Tibial nerve (tissue), 3 donors: Measurements from ENCODE around the gene TSC22D1.

Experiments used
- POLR2A ChIP-seq, 2 donors: fragments of 450-650 bp; IDR thresholded peaks; one replicate each; pipeline ENCODE4 v1.6.1; 2017; ENCODE audit warnings: antibody characterized with exemption in 2 of 2, mild to moderate bottlenecking in 2 of 2, moderate library complexity in 2 of 2
- TF ChIP-seq, protein P1 (sequence below), 5 experiments: fragments of 200-600 bp in 3 of 5; fragments of 450-650 bp in 2 of 5; sonication (generic) in 3 of 5; IDR thresholded peaks; one replicate each; pipeline ENCODE4 v1.5.1; 2016 to 2019; ENCODE audit warnings: antibody characterized with exemption in 5 of 5, mild to moderate bottlenecking in 3 of 5, moderate library complexity in 2 of 5

GRCh38 chr13:44429311-44429710 is 146.8 kb downstream of the TSC22D1 start:
- TF ChIP-seq, protein P1, sequence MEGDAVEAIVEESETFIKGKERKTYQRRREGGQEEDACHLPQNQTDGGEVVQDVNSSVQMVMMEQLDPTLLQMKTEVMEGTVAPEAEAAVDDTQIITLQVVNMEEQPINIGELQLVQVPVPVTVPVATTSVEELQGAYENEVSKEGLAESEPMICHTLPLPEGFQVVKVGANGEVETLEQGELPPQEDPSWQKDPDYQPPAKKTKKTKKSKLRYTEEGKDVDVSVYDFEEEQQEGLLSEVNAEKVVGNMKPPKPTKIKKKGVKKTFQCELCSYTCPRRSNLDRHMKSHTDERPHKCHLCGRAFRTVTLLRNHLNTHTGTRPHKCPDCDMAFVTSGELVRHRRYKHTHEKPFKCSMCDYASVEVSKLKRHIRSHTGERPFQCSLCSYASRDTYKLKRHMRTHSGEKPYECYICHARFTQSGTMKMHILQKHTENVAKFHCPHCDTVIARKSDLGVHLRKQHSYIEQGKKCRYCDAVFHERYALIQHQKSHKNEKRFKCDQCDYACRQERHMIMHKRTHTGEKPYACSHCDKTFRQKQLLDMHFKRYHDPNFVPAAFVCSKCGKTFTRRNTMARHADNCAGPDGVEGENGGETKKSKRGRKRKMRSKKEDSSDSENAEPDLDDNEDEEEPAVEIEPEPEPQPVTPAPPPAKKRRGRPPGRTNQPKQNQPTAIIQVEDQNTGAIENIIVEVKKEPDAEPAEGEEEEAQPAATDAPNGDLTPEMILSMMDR (IDR thresholded peaks at IDR 0.05), result no peak
- no peak for TF ChIP-seq POLR2A (IDR thresholded peaks at IDR 0.05)
